Fibroblast of upper back skin (primary cell): ENCODE measurements around the gene ACSM6.
"Not testable (repeated sequence)": the region's sequence is repeated elsewhere in the genome, so short reads cannot be mapped to it uniquely, and the experiment has no call there.

ENCODE experiments used
- DNase-seq: peaks from one replicate; pipeline ENCODE4 v3.0.0-alpha.2; 2013

ACSM6 gene

GRCh38 chr10:95193944-95194343, at the start of gene ACSM6:
Gene ACSM6 (plus strand): TSS chr10:95194238. CDS start chr10:95194486, 248 bp downstream.
- DNase-seq: no peak

- DNase-seq: no peak
Observed at GRCh38 chr10:95168694-95169093, 25.3 kb upstream of the ACSM6 start.

- no peak for DNase-seq
Observed at GRCh38 chr10:95169522-95169921, 24.5 kb upstream of the ACSM6 start.

GRCh38 chr10:95170790-95171189, 23.2 kb upstream of the ACSM6 start:
- no peak for DNase-seq

- no peak for DNase-seq
Observed at GRCh38 chr10:95171336-95171735, 22.7 kb upstream of the ACSM6 start.

- DNase-seq: no peak
Observed at GRCh38 chr10:95172851-95173250, 21.2 kb upstream of the ACSM6 start.

- no peak for DNase-seq
Observed at GRCh38 chr10:95176101-95176500, 17.9 kb upstream of the ACSM6 start.

GRCh38 chr10:95177429-95177828, 16.6 kb upstream of the ACSM6 start:
- no peak for DNase-seq

GRCh38 chr10:95178266-95178665, 15.8 kb upstream of the ACSM6 start:
- no peak for DNase-seq

- DNase-seq: no peak
Observed at GRCh38 chr10:95178797-95179196, 15.2 kb upstream of the ACSM6 start.

- peak; percentile 16 for DNase-seq
Observed at GRCh38 chr10:95181726-95182125, 12.3 kb upstream of the ACSM6 start.

GRCh38 chr10:95183271-95184230, 10.5 kb upstream of the ACSM6 start:
- peak; percentile 74 for DNase-seq

- DNase-seq: no peak
Observed at GRCh38 chr10:95187617-95188016, 6.4 kb upstream of the ACSM6 start.

- no peak for DNase-seq
Observed at GRCh38 chr10:95188593-95188992, 5.4 kb upstream of the ACSM6 start.

- no peak for DNase-seq
Observed at GRCh38 chr10:95196046-95196445, 2.0 kb downstream of the ACSM6 start.

- peak; percentile 20 for DNase-seq
Observed at GRCh38 chr10:95201736-95202135, 7.7 kb downstream of the ACSM6 start.

- not testable (repeated sequence) for DNase-seq
Observed at GRCh38 chr10:95202865-95203264, 8.8 kb downstream of the ACSM6 start.

- DNase-seq: no peak
Observed at GRCh38 chr10:95208702-95209391, 14.8 kb downstream of the ACSM6 start.

- DNase-seq: no peak
Observed at GRCh38 chr10:95209509-95210127, 15.6 kb downstream of the ACSM6 start.

- peak; percentile 50 for DNase-seq
Observed at GRCh38 chr10:95211606-95212279, 17.7 kb downstream of the ACSM6 start.

- no peak for DNase-seq
Observed at GRCh38 chr10:95214369-95214768, 20.3 kb downstream of the ACSM6 start.

GRCh38 chr10:95214793-95215192, 20.8 kb downstream of the ACSM6 start:
- no peak for DNase-seq

GRCh38 chr10:95217476-95217875, 23.4 kb downstream of the ACSM6 start:
- peak; percentile 55 for DNase-seq
